Endodermal cell (in vitro differentiated cells): ENCODE data around the gene DGKH. TPM values are rescaled to one million over a fixed set of nuclear protein-coding genes. Genes with fewer than 3 reads are reported as not detected.

Experiments
- DNase-seq: peaks from one replicate; pipeline ENCODE4 v3.0.0-alpha.2; 2017
- H3K27ac ChIP-seq: 2 replicates; pipeline ENCODE4 v1.5.1; 2013; ENCODE audit warnings: mild to moderate bottlenecking, low read depth, low read length, moderate library complexity
- H3K27me3 ChIP-seq: 2 replicates; pipeline ENCODE4 v1.6.1; 2013; ENCODE audit warnings: mild to moderate bottlenecking, low read length, moderate library complexity; ENCODE audit not compliant: insufficient read depth, control insufficient read depth, poor library complexity, severe bottlenecking
- H3K36me3 ChIP-seq: 2 replicates; pipeline ENCODE4 v1.7.0; 2013; ENCODE audit warnings: mild to moderate bottlenecking, low read length, moderate library complexity; ENCODE audit not compliant: control insufficient read depth, insufficient read depth
- H3K4me1 ChIP-seq: one replicate; pipeline ENCODE4 v1.7.0; 2013; ENCODE audit warnings: low read length; ENCODE audit not compliant: control insufficient read depth, insufficient read depth
- H3K4me3 ChIP-seq: 2 replicates; pipeline ENCODE4 v1.5.1; 2013; ENCODE audit warnings: mild to moderate bottlenecking, low read length, moderate library complexity
- H3K9ac ChIP-seq: 2 replicates; pipeline ENCODE4 v1.6.1; 2013; ENCODE audit warnings: mild to moderate bottlenecking, low read length, moderate library complexity; ENCODE audit not compliant: poor library complexity, severe bottlenecking; ENCODE audit errors: extremely low read depth
- H3K9me3 ChIP-seq: 2 replicates; pipeline ENCODE4 v1.6.1; 2013; ENCODE audit warnings: mild to moderate bottlenecking, low read length, moderate library complexity; ENCODE audit not compliant: control insufficient read depth
- H3K27ac Mint-ChIP-seq: 2 replicates; pipeline ENCODE4 v1.8.0; 2020; ENCODE audit warnings: mixed read lengths
- H3K27me3 Mint-ChIP-seq: 2 replicates; pipeline ENCODE4 v1.8.0; 2021; ENCODE audit warnings: mild to moderate bottlenecking, mixed read lengths; ENCODE audit not compliant: insufficient read depth
- H3K36me3 Mint-ChIP-seq: 2 replicates; pipeline ENCODE4 v1.8.0; 2020; ENCODE audit warnings: low read depth, mixed read lengths
- H3K4me1 Mint-ChIP-seq: 2 replicates; pipeline ENCODE4 v1.8.0; 2020; ENCODE audit warnings: mixed read lengths
- H3K4me3 Mint-ChIP-seq: 2 replicates; pipeline ENCODE4 v1.8.0; 2020; ENCODE audit warnings: mild to moderate bottlenecking, moderate library complexity, mixed read lengths
- H3K9me3 Mint-ChIP-seq: 2 replicates; pipeline ENCODE4 v1.8.0; 2020; ENCODE audit warnings: mild to moderate bottlenecking, mixed read lengths
- CTCF ChIP-seq: fragments of 200-600 bp; sonication (generic); conservative IDR thresholded peaks from 2 replicates; pipeline ENCODE4 v1.5.0; 2021; ENCODE audit warnings: antibody characterized with exemption, mild to moderate bottlenecking
- WGBS, 2 experiments: methylation state at CpG; one replicate each; pipeline versions ENCODE4 v1.1.5 to v1.1.7; 2013; ENCODE audit warnings: missing lambda C conversion rate in 2 of 2, mixed read lengths in 1 of 2; ENCODE audit not compliant: insufficient coverage in 1 of 2, insufficient read length in 1 of 2; 5-methylcytosine and 5-hydroxymethylcytosine counted together
- total RNA-seq, 2 donors: library from RNA; stranded (reverse); fragmentation: NEBNext Ultra II Directional in 1 of 2; extraction: Animal tissue kit (Norgen Biotek cat#: 25700) in 1 of 2; gene quantifications; 2 replicates in 1 of 2; 3 replicates in 1 of 2; pipeline ENCODE4 v1.2.1, GENCODE V29; 2021

Gene DGKH
- total RNA-seq, 2 donors from 2014 or later: 7.1 to 11.5 TPM

GRCh38 chr13:42075517-42075916 is 27.1 kb downstream of the DGKH start:
- Histone ChIP-seq H3K9ac (no peak overlapping the region), H3K4me1 (no peaks in the 10 kb centered on the region), H3K27me3 (no peaks in the 10 kb centered on the region), H3K4me3 (no peak overlapping the region), H3K9me3 (no peaks in the 10 kb centered on the region), H3K27ac (no peak overlapping the region), H3K36me3 (peaks cover 7% of the 10 kb centered on the region)
- H3K36me3 Mint-ChIP-seq: no peaks in the 10 kb centered on the region
- H3K4me1 Mint-ChIP-seq: peaks cover 8% of the 10 kb centered on the region
- H3K4me3 Mint-ChIP-seq: no peak overlapping the region
- no peak overlapping the region for H3K27ac Mint-ChIP-seq
- no peak for DNase-seq
- no peak for TF ChIP-seq CTCF
- H3K9me3 Mint-ChIP-seq: no peaks in the 10 kb centered on the region
- H3K27me3 Mint-ChIP-seq: no peaks in the 10 kb centered on the region

GRCh38 chr13:42076309-42076713 is 27.9 kb downstream of the DGKH start:
- Mint-ChIP-seq H3K4me1 (no peaks in the 10 kb centered on the region), H3K9me3 (no peaks in the 10 kb centered on the region), H3K27me3 (no peaks in the 10 kb centered on the region), H3K36me3 (no peaks in the 10 kb centered on the region), H3K4me3 (no peak overlapping the region), H3K27ac (no peak overlapping the region)
- TF ChIP-seq CTCF: no peak
- Histone ChIP-seq H3K27me3 (no peaks in the 10 kb centered on the region), H3K4me3 (no peak overlapping the region), H3K27ac (no peak overlapping the region), H3K9ac (no peak overlapping the region), H3K9me3 (peaks cover 3% of the 10 kb centered on the region), H3K36me3 (peaks cover 7% of the 10 kb centered on the region), H3K4me1 (no peaks in the 10 kb centered on the region)
- DNase-seq: no peak
- WGBS, 2 experiments: 75 to 100% methylated on average over 2 of the region's 3 CpGs

- Mint-ChIP-seq H3K27ac (no peak overlapping the region), H3K27me3 (no peaks in the 10 kb centered on the region), H3K4me3 (no peak overlapping the region), H3K9me3 (peaks cover 14% of the 10 kb centered on the region), H3K4me1 (no peaks in the 10 kb centered on the region), H3K36me3 (peaks cover 13% of the 10 kb centered on the region)
- no peak overlapping the region for H3K4me3 ChIP-seq
- H3K36me3 ChIP-seq: no peaks in the 10 kb centered on the region
- WGBS, 2 experiments: 79 to 83% methylated on average over 4 to 5 of the region's 5 CpGs
- peak; percentile 45 for TF ChIP-seq CTCF
- H3K4me1 ChIP-seq: no peaks in the 10 kb centered on the region
- H3K9ac ChIP-seq: no peak overlapping the region
- H3K27ac ChIP-seq: no peak overlapping the region
- H3K27me3 ChIP-seq: no peaks in the 10 kb centered on the region
- H3K9me3 ChIP-seq: peaks cover 12% of the 10 kb centered on the region
- peak; percentile 60 for DNase-seq
These were observed 29.8 kb downstream of the DGKH start for GRCh38 chr13:42078128-42078808.
